DMS53 treated with DMSO at 0.1 percent for 48 hours (cell line): Measurements from ENCODE around the gene TUT7.
A peak's percentile ranks its signal among the peaks of the same experiment; 100 is the strongest.

ENCODE experiments used
- DNase-seq: peaks from one replicate; lab custom pipeline; 2025; ENCODE audit not compliant: unreplicated experiment; lab: John Stamatoyannopoulos, UW

The TUT7 gene

GRCh38 chr9:86259557-86259956 lies 94.7 kb downstream of the TUT7 start, which contains the start of gene C9orf153:
TSS of gene C9orf153 (minus strand) at chr9:86259657. CDS start at chr9:86229603, 30,054 bp downstream.
- DNase-seq = no peak

DNA sequence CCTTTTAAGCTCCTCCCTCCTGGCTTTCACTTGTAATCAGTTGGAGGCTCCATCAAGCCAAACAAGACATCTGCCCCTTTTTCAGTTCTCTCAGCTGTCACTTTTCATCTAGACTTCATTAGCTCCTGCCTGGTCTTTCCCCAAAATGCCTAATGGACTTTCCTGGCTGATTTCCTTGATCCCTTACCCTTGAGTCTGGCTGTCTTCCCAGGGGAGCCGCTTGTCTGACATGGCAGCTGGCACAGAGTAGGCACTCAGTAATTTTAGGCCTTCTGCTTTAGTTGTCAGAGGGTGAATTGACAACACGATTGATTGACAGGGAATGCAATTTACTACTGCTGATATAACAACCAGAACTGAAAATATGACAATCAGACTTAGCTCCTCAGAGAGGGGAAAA lies 96.8 kb downstream of the TUT7 start:
- DNase-seq = no peak

DNA sequence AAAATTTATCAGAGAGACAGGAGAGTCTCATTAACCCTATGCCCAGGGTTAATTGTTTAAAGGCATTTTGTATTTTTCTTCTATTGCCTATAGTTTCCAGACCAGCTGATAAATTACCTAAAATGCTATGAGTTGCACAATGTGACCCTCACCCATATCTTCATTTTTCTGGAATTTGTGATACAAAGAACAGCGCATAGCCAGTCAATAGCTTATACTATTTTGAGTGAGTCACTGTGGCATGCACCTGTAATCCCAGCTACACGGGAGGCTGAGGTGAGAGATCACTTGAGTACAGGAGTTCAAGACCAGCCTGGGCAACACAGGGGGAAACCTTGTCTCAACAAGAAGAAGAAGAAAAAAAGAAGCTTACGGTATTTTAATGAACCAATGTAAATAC lies 97.6 kb downstream of the TUT7 start:
- no peak for DNase-seq

GRCh38 chr9:86253577-86253976 lies 100.6 kb downstream of the TUT7 start:
- DNase-seq = no peak

DNA sequence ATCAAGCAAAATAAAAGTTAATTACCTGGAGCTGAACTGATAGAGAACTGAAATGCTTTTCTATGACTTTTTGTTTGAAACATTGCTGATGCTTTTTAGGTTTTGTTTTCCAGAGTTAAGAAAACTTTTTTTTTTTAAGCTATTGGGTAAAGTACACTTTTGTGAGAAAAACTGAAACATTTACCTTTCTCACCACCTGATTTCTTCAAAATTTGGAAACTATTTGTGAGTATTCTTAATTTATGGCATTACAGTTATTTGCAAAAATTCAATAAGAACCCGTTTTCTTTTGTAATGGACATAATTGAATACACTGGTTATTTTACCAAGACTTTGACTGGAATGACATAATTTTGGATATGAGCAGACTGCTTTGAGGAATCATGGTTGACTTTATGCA lies 101.3 kb downstream of the TUT7 start:
- DNase-seq = no peak

DNA sequence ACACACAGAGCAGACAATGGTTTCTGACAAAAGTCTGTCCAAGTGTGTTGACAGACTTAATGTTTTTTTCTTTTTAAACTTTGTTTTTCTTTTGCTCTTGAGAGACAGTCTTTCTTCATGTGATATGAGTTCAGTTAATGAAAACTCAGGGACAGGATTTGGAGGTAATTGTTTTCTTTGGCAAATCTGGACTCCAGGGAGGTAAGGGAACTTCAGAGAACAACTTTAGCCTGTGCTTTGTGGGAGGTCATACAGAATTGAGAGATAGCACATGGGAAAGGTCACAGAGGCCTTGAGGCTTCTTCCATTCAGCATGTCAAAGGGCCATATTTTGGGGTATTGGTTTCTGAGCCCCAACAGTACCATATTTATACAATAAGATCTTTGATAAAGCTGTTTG lies 104.1 kb downstream of the TUT7 start:
- DNase-seq = no peak

DNA sequence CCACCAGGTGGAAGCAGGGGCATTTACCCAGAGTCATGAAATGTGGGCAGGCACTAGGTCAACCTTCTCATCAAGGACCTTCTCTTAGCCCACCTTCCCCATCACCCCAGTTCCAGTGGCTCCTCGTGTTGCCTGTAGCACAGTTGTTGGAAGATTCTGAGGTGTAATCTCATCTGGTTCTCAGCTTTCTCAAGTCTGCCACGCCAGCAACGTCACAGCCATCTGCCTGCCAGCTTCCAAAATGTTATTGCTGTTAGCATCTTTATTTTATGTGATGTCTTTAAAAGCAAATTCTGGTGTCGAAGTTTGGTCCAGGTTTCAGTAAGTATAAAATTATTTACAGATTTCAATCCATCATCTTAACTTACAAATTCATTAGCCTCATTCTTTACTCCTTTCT lies 105.5 kb downstream of the TUT7 start:
- DNase-seq = no peak

GRCh38 chr9:86246752-86247161 lies 107.5 kb downstream of the TUT7 start:
- no peak for DNase-seq

- DNase-seq = no peak
Measured at GRCh38 chr9:86242071-86242470, 112.1 kb downstream of the TUT7 start.

- DNase-seq = no peak
Measured at GRCh38 chr9:86241216-86241615, 113.0 kb downstream of the TUT7 start.

DNA sequence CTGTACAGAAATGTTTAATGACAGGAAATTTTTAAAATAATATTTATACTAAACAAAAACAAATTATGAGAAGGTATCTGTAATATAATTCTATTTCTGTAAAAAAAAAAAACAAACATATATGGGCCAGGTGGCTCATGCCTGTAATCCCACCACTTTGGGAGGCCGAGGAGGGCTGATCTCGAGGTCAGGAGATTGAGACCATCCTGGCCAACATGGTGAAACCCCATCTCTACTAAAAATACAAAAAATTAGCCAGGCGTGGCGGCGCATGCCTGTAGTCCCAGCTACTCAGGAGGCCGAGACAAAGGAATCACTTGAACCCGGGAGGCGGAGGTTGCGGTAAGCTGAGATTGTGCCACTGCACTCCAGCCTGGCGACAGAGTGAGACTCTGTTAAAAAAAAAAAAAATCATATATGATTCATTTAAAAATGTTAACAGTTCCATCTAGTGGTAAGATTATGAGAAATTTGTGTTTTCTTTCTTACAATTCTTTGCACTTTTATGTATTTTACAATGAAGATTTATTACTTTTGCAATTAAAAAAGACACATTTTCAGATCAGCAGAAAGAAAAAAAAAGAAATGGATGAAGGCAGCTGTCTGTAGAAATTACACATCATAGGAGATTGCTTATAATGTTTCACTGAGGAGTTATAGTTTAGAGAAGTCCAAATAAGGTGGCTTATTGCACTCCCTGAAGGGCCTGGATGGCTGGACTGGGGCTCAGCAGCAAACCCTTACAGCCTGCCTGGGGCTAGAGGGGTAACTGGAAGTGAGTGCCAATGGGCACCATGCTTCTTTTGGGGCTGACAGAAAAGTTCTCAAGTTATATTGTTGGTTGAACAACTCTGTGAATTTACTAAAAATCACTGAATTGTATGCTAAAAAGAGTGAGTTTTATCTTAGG lies 115.1 kb downstream of the TUT7 start:
- DNase-seq = peak; percentile 2
